ENCODE data around the gene ENTR1.

The ENTR1 gene

GRCh38 chr9:136370037-136370436 is 40.4 kb downstream of the ENTR1 start:
- in situ Hi-C loops (cut with HindIII; ENCODE audit: low sequenced_read_pairs) = no loop called here
- DNase-seq (ENCODE audit: low read depth, low spot score) = no peak
- TF ChIP-seq, protein P1, sequence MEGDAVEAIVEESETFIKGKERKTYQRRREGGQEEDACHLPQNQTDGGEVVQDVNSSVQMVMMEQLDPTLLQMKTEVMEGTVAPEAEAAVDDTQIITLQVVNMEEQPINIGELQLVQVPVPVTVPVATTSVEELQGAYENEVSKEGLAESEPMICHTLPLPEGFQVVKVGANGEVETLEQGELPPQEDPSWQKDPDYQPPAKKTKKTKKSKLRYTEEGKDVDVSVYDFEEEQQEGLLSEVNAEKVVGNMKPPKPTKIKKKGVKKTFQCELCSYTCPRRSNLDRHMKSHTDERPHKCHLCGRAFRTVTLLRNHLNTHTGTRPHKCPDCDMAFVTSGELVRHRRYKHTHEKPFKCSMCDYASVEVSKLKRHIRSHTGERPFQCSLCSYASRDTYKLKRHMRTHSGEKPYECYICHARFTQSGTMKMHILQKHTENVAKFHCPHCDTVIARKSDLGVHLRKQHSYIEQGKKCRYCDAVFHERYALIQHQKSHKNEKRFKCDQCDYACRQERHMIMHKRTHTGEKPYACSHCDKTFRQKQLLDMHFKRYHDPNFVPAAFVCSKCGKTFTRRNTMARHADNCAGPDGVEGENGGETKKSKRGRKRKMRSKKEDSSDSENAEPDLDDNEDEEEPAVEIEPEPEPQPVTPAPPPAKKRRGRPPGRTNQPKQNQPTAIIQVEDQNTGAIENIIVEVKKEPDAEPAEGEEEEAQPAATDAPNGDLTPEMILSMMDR (IDR thresholded peaks at IDR 0.05; ENCODE audit: low read depth, low read length) = no peak
- H3K4me3 ChIP-seq (ENCODE audit: low read depth, low read length) = no peak overlapping the region

DNA sequence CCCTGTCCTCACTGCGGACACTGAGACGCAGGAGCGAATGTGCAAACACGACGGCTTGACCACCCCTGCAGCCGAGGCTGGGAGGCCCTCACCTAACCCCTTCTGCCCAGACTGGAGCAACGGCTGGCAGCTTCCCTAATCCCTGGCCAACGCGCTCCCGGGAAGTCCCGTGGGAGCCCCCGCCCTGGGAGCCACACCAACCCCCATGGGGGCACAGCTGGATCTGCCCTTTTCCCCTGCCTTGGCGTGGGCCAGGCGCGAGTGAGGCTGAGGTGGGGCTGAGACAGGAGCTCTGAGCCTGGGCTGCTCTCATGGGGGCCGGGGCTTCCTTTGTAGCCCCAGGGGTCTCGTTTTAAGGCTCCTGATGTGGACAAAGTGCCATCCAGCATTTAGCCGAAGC is 42.2 kb downstream of the ENTR1 start:
- in situ Hi-C loops (cut with HindIII; ENCODE audit: low sequenced_read_pairs) = no loop called here
- no peak for DNase-seq (ENCODE audit: low read depth, low spot score)
- TF ChIP-seq, protein P1 (IDR thresholded peaks at IDR 0.05; ENCODE audit: low read depth, low read length) = no peak
- H3K4me3 ChIP-seq (ENCODE audit: low read depth, low read length) = no peak overlapping the region

- DNase-seq (ENCODE audit: low read depth, low spot score) = no peak
- H3K4me3 ChIP-seq (ENCODE audit: low read depth, low read length) = no peak overlapping the region
- in situ Hi-C loops (cut with HindIII; ENCODE audit: low sequenced_read_pairs) = no loop called here
- TF ChIP-seq, protein P1 (IDR thresholded peaks at IDR 0.05; ENCODE audit: low read depth, low read length) = no peak
Observed at GRCh38 chr9:136367296-136368145, 42.9 kb downstream of the ENTR1 start.

DNA sequence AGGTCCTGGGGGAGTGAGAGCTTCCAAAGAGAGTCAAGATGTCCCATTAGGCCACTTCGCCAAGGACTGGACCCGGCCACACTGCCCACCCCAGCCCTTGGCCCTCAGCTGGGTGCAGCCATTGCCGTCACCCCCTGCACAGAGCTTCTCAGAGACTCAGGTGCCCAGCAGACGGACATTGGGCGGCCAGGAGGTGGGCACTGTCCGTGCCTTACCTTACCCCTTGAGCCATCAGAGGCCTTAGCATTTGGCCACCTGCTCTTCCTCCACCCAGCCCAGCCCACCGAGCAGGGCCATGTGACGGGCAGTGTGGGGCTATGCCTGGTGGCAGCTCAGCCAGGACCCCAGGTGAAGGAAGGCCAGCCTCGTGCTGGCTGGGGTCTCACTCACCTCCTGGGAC is 43.6 kb downstream of the ENTR1 start:
- no peak for DNase-seq (ENCODE audit: low read depth, low spot score)
- TF ChIP-seq, protein P1 (IDR thresholded peaks at IDR 0.05; ENCODE audit: low read depth, low read length) = no peak
- H3K4me3 ChIP-seq (ENCODE audit: low read depth, low read length) = no peak overlapping the region
- in situ Hi-C loops (cut with HindIII; ENCODE audit: low sequenced_read_pairs) = no loop called here

DNA sequence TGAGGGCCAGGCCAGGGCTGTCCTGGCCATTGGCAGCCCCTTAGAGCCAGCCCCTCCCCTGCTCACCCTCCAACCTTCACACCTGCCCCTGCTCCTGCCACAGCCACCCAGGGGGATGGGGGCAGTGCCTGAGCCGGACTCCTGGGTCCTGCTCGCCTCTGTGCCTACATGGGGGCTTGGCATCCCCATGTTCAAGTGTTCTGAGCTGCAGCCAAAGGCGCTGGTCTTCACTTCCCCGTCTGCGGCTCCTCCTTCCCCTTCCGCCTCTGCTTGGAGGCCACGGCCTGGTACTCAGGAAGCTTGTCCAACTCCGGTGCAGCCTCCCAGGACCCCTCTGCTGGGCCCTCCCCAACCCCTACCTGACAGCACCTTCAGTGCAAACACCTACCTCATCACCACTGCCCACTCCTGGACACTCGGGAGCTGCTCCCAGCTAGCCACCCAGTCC is 44.6 kb downstream of the ENTR1 start:
- no peak overlapping the region for H3K4me3 ChIP-seq (ENCODE audit: low read depth, low read length)
- TF ChIP-seq, protein P1 (IDR thresholded peaks at IDR 0.05; ENCODE audit: low read depth, low read length) = no peak
- in situ Hi-C loops (cut with HindIII; ENCODE audit: low sequenced_read_pairs) = no loop called here
- DNase-seq (ENCODE audit: low read depth, low spot score) = no peak

GRCh38 chr9:136364942-136365774 is 45.3 kb downstream of the ENTR1 start:
- in situ Hi-C loops (cut with HindIII; ENCODE audit: low sequenced_read_pairs) = no loop called here
- DNase-seq (ENCODE audit: low read depth, low spot score) = no peak
- no peak overlapping the region for H3K4me3 ChIP-seq (ENCODE audit: low read depth, low read length)
- TF ChIP-seq, protein P1 (IDR thresholded peaks at IDR 0.05; ENCODE audit: low read depth, low read length) = no peak
